Suprapubic skin (tissue), 4 donors: ENCODE results near the gene ATXN7L1.

Experiments used
- EP300 ChIP-seq: sonication (generic); formaldehyde crosslinking; IDR thresholded peaks from one replicate; pipeline ENCODE4 v1.6.1; 2017; ENCODE audit warnings: antibody characterized with exemption
- POLR2A ChIP-seq, 2 donors: fragments of 450-650 bp; IDR thresholded peaks; one replicate each; pipeline ENCODE4 v1.6.1; 2017; ENCODE audit warnings: antibody characterized with exemption in 2 of 2, mild to moderate bottlenecking in 2 of 2, moderate library complexity in 2 of 2
- POLR2AphosphoS5 ChIP-seq, 3 donors: sonication (generic); formaldehyde crosslinking; IDR thresholded peaks; one replicate each; pipeline ENCODE4 v1.6.1; 2017; ENCODE audit warnings: antibody characterized with exemption in 3 of 3
- TF ChIP-seq, protein P1 (sequence below), 2 donors: fragments of 200-600 bp in 1 of 2; fragments of 450-650 bp in 1 of 2; sonication (generic) in 1 of 2; IDR thresholded peaks; one replicate each; pipeline ENCODE4 v1.5.1; 2016 to 2019; ENCODE audit warnings: antibody characterized with exemption in 2 of 2, mild to moderate bottlenecking in 1 of 2, moderate library complexity in 1 of 2

DNA sequence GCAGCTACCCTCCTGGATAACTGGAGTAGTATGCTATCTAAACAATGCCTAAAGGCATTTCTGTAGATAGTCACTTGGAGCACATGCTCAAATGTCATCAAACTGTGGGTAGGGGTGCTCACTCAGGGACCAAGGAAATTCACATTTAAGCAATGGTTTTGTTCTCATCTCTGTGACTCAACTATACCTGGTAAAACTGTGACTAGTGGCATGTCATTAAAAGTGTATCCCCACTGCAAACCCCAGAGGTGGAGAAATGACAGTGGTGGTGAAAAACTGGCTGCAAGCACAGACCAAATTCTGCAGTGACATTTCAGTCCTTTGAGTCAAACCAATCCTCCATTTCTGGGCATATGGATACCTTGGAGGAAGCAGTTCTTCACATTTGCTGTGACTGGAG is 160.9 kb downstream of the ATXN7L1 start:
- TF ChIP-seq, protein P1, sequence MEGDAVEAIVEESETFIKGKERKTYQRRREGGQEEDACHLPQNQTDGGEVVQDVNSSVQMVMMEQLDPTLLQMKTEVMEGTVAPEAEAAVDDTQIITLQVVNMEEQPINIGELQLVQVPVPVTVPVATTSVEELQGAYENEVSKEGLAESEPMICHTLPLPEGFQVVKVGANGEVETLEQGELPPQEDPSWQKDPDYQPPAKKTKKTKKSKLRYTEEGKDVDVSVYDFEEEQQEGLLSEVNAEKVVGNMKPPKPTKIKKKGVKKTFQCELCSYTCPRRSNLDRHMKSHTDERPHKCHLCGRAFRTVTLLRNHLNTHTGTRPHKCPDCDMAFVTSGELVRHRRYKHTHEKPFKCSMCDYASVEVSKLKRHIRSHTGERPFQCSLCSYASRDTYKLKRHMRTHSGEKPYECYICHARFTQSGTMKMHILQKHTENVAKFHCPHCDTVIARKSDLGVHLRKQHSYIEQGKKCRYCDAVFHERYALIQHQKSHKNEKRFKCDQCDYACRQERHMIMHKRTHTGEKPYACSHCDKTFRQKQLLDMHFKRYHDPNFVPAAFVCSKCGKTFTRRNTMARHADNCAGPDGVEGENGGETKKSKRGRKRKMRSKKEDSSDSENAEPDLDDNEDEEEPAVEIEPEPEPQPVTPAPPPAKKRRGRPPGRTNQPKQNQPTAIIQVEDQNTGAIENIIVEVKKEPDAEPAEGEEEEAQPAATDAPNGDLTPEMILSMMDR (IDR thresholded peaks at IDR 0.05), result no peak
- TF ChIP-seq EP300, result no peak
- TF ChIP-seq POLR2A (IDR thresholded peaks at IDR 0.05), result no peak
- TF ChIP-seq POLR2AphosphoS5 (IDR thresholded peaks at IDR 0.05), result no peak
